GM18951 (cell line): ENCODE measurements around the gene FLYWCH1.

Experiments used
- POLR2A ChIP-seq: IDR thresholded peaks from 4 replicates; pipeline ENCODE4 v1.6.1; 2011; ENCODE audit warnings: mild to moderate bottlenecking; ENCODE audit not compliant: insufficient read length, insufficient read depth; ENCODE audit errors: extremely low read depth
- in situ Hi-C: fragments of 300-500 bp; cut with MboI; formaldehyde crosslinking; loops from one replicate; pipeline ENCODE4 v1.12.0; 2022; ENCODE audit warnings: low sequenced_read_pairs, mixed read lengths, inconsistent platforms; ENCODE audit not compliant: unreplicated experiment

The FLYWCH1 gene

GRCh38 chr16:2967721-2968161 is 56.0 kb downstream of the FLYWCH1 start:
- in situ Hi-C loops: no loop called here
- no peak for TF ChIP-seq POLR2A

GRCh38 chr16:2968368-2968737 is 56.6 kb downstream of the FLYWCH1 start:
- in situ Hi-C loops: no loop called here
- no peak for TF ChIP-seq POLR2A

GRCh38 chr16:2968738-2969544 is 57.2 kb downstream of the FLYWCH1 start, which contains the start of gene PAQR4:
TSS of gene PAQR4 (plus strand) at chr16:2969348. CDS start at chr16:2969675, 327 bp downstream.
- in situ Hi-C loops: no loop called here
- peak; percentile 62 for TF ChIP-seq POLR2A

GRCh38 chr16:2969545-2970521 is 58.1 kb downstream of the FLYWCH1 start:
- TF ChIP-seq POLR2A: peak; percentile 42
- in situ Hi-C loops: no loop called here

GRCh38 chr16:2970563-2970962 is 58.8 kb downstream of the FLYWCH1 start:
- no peak for TF ChIP-seq POLR2A
- in situ Hi-C loops: no loop called here

GRCh38 chr16:2971134-2971984 is 59.6 kb downstream of the FLYWCH1 start:
- TF ChIP-seq POLR2A: peak; percentile 32
- in situ Hi-C loops: no loop called here

GRCh38 chr16:2971985-2972784 is 60.5 kb downstream of the FLYWCH1 start:
- in situ Hi-C loops: no loop called here
- no peak for TF ChIP-seq POLR2A

GRCh38 chr16:2973093-2973492 is 61.4 kb downstream of the FLYWCH1 start:
- in situ Hi-C loops: no loop called here
- TF ChIP-seq POLR2A: no peak

GRCh38 chr16:2973605-2974318 is 62.0 kb downstream of the FLYWCH1 start:
- in situ Hi-C loops: no loop called here
- peak; percentile 7 for TF ChIP-seq POLR2A

- TF ChIP-seq POLR2A: no peak
- in situ Hi-C loops: no loop called here
Observed at GRCh38 chr16:2974319-2975056, 62.8 kb downstream of the FLYWCH1 start.
